Right lobe of liver (tissue), 4 donors: Measurements from ENCODE around the gene MAPKAPK2.

Source experiments
- CTCF ChIP-seq, 4 donors: fragments of 200-600 bp in 3 of 4; fragments of 450-650 bp in 1 of 4; IDR thresholded peaks; one replicate each; pipeline versions ENCODE4 v1.5.1 to v1.8.0; 2016 to 2022; ENCODE audit warnings: antibody characterized with exemption in 4 of 4, mild to moderate bottlenecking in 2 of 4
- POLR2A ChIP-seq: fragments of 450-650 bp; IDR thresholded peaks from one replicate; pipeline ENCODE4 v1.6.1; 2017; ENCODE audit warnings: antibody characterized with exemption, mild to moderate bottlenecking
- donor health status: DM: no; HTN: no; CAD: no.
- donor health status: DM: no; HTN: no; CAD: no.
- donor health status: DM: no; HTN: yes; CAD: no.

GRCh38 chr1:206687251-206687914, 2.7 kb downstream of the MAPKAPK2 start:
- no peak for TF ChIP-seq CTCF (IDR thresholded peaks at IDR 0.05)
- no peak for TF ChIP-seq POLR2A
